NCI-H2081 treated with DMSO at 0.1 percent for 48 hours (cell line): ENCODE data around the gene MAL.

Experiments
- DNase-seq: peaks from one replicate; lab custom pipeline; 2025; lab: John Stamatoyannopoulos, UW

The MAL gene

DNA sequence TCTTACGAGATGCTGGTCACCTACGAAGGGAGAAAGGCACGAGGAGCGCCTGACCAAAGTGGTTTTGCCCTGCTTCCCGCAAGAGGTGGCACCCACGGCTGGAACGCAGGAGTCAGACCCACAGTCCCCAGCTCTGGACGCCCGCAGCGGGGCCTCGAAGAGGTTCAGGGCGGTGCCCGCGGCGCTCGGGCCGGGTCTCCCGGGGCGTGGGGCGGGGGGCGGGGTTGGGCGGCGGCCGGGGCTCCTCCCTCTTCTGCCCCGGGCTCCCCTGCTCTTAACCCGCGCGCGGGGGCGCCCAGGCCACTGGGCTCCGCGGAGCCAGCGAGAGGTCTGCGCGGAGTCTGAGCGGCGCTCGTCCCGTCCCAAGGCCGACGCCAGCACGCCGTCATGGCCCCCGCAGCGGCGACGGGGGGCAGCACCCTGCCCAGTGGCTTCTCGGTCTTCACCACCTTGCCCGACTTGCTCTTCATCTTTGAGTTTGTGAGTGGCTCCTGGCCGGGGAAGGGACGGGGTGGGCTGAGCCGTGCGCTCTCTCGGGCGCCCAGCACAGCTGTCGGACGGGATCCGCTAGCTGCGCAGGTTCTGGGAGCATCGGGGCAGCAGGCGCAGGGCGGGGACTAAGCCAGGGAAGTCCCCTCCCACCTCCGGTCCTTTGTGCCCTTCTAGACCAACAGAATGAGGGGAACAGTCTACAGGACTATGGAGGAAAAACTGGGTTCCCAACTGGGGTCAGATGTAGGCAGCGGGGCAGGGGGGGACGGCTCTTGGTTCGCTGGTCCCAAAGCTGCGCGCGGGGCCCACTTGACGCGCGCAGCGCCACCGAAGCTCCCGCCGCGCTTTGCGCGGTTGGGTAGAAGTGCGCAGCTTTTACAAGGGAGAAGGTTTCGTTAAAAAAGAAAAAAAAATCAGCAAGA lies at the start of gene MAL:
TSS of gene MAL (plus strand) at position 303 of the 914 bp plus-strand sequence. CDS start at position 388, 85 bp downstream.
- DNase-seq: no peak

DNA sequence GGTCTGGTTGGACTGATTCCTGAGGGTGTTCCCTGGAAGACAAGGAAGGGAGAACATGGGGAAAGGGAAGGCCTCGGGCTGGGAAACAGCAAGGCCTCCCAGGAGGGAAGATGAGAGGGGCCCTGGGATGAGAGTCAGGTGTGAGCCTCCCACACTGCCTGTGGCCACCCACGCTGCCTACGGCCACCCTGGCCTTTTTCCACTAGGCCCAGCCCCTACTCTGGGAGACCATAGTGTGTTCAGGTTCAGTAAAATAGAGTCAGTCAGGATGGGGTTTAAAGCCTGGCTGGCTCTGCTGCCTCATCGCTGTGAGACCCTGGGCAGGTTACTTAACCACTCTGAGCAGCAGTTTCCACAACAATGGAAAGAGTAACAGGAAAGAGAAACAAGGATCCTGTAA lies 47.7 kb upstream of the MAL start:
- no peak for DNase-seq

GRCh38 chr2:94978917-94979316 lies 46.6 kb upstream of the MAL start:
- DNase-seq: no peak

DNA sequence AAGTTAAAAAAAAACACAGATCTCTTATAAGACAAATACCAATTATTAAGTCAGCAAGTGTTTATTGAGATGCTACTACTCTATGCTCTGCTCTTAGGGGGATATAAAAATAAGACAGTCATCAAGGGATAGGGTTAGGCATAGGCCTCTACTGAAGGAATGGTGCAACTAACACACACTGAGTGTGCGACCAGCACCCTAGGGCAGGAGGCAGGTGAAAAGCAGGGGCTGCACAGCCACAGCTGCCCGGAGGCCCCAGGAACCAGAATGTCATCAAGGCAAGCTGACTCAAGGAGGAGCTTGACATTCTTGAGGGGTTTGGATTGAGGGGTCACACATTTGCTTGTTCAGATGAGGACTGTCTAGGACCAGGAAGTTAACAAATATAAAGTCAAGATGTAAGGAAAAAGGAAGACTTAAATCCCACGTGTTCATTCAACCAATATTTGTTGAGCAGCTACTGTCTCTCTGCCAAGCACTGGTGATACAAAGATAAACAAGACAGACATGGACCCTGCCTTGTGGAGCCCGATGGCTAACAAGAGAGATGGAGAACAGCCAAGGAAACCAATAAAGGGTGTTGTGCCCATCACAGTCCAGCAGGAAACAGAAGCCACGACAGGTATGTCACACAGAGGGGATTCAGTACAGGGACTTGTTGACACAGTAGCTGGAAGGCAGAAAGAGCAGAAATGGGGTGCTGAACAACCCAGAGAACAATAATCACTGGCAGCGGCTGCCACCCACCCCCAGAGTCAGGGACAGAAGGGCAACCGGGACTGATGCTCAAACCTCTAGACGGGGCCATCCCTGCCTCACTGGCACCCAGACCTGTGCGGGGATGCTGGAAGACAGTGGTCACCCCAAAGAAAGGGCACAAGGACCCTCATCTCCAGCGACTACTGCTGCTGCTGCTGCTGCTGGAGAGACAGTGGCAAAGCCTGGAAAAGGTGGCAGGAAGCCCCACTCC lies 45.8 kb upstream of the MAL start:
- no peak for DNase-seq

- DNase-seq: no peak
Measured at GRCh38 chr2:94980406-94980805, 45.1 kb upstream of the MAL start.

DNA sequence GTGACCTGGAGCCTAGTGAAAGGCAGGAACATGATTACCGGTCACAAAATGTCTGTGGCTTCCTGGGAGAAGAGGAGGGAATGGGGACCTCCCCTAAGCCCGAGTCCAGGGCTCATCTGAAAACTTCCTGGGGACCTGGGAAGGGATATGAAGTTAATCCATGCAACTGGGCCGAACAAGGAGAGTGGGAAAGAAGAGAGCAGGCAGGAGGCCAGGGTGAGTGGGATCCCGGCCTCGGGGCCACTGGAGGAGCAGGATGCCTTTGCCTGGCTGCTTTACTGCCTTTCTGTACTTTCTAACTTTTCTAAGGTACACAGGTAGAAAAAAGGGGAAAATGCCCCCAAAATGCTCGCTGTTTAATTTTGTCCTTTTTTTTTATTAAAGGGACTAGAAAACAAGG lies 43.4 kb upstream of the MAL start:
- no peak for DNase-seq

GRCh38 chr2:94982675-94983074 lies 42.8 kb upstream of the MAL start:
- DNase-seq: no peak

GRCh38 chr2:94984964-94985575 lies 40.4 kb upstream of the MAL start:
- DNase-seq: no peak

GRCh38 chr2:94985636-94986035 lies 39.9 kb upstream of the MAL start:
- DNase-seq: no peak

DNA sequence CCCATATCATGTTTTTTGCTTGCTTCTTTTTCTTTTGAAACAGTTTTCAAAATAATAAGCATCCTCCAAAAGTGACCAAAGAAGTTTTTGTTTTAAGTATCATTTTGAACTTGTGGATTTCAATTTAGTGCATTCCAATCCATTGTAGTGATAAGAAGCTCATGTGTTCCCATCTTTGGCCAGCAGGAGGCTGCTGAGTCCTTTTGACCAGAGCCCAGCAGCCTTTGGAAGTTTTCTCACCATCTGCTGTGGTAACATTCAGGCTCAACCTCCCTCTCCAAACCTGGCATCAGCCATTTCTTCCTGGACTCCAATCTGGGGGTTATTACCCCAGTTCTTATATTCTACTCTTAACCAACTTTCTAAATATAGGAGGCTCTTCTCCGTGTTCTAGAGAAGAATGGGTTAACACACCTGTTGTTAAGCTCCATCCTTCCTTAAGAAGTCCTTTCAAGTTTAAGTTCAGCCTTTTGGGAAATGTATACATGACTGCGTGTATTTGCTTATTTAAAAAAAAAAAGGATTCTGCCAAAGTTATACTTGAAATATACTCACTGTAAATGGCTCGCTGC lies 39.0 kb upstream of the MAL start:
- no peak for DNase-seq

GRCh38 chr2:94987074-94988020 lies 38.2 kb upstream of the MAL start:
- DNase-seq: no peak

GRCh38 chr2:94990956-94991355 lies 34.6 kb upstream of the MAL start:
- DNase-seq: no peak

GRCh38 chr2:94992360-94992759 lies 33.1 kb upstream of the MAL start:
- DNase-seq: no peak

DNA sequence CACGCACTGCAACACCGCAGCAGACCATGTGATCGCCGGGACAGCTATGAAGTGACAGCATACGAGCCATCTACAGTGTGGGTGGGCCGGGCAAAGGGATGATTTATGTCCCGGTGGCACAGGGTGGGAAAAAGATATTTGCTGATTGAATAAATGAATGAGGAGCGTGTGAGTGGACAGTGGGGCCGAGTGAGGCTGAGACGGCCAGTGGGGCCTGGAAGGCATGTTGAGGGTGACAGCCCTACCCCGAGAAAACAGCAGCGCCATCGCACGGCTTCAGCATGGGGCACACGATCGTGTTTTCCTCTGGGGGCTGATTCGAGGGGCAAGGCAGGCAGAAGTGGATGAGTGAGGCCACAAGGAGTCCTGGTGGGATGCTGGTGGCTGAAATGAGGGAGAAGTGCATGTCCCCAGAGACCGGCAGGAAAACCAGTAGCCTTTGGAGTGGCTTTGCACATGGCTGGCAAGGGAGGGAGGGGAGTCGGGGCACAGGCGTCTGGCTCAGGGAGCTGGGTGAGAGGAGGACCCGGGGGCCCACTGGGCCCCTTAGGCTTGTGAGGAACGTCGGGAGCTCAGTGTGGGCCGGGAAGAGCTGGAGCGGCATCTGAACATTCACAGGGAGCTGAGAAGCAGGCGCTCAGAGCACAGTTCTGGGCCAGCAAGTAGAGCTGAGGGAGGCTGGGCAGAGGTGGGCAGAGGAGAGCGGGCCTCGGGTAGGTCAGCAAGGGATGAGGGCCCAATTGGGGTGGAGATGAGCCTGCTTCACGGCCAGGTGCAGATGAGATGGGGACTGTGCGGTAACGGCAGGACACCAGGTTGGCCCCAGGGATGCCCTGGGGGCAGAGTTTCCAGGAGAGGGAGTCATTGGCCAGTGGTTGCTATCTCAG lies 32.1 kb upstream of the MAL start:
- no peak for DNase-seq

DNA sequence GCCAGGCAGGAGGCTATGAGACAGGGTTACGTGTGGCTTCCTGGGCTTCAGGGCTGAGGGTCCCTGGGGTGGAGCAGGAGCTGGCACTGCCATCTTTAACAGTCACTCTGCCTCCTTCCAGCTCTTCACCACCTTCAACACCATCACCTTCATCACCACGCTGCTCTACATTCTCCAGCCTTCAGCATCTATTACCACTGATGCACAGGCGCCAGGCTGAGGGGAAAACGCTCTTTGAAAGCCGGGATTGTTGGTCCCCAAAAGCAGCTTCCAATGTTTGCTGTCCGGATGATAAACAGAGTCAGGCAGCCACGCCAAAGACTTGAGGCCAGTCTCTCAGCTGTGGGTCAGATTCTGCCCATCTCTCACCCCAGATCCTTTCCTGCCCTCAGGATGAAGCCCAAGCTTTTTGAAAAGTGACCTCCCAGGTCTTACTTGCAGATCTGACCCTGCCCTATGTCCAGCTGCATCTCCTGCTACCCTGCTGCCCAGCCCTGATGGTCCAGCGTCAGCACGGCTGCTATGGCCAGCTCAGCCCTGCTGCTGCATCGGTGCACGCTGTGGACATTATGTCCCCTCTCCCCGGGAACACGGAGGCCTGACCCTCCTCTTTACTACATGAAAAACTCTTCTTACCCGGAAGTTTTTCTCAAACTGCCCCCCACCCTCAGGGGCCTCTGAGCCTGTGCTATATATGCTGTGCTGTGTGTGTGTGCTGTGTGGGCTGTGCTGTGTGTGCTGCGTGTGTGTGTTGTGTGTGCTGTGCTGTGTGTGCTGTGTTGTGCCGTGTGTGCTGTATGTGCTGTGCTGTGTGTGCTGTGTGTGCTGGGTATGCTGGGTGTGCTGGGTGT lies 31.2 kb upstream of the MAL start:
- DNase-seq: no peak

- DNase-seq: no peak
Measured at GRCh38 chr2:94994914-94995552, 30.5 kb upstream of the MAL start.

DNA sequence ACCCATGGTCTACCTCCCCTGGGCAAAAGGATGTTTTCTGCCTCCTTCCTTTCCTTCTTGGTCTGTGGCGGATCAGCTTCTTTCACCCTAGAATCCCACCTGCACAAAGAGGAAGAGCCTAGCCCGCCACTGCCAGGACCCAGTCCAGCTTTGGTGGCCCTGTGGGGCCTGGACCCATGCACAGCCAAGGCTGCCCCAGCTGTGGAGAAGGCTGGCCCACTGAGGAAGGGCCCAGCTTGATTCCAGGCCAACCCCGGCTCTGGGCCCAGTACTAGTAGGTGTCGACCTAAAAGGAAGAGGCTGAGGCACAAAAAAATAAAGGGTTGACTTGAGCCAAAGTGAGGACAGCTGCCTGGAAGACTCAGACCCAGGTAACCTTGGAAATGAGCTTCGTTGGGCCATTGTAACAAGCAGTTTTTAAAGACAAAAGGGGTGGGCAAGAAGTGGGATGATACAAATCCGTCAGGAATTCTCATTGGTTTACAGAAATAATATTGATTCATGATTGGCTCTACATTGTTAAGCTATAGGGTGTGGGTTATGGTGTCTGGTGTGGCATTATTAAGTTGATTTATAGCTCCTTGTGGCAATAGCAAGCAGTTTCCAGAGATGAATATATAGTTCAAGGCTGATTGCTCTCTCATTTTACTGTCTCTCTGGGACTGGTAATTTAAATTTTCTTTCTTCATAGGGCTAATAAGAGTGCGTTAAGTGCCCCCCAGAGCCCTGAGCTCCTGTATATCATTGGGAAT lies 29.8 kb upstream of the MAL start:
- no peak for DNase-seq
